HEK293 (cell line): Measurements from ENCODE around the gene CUEDC1.

Experiments
- BCL11A ChIP-seq: fragments of 450-650 bp; formaldehyde crosslinking; IDR thresholded peaks from 2 replicates; pipeline ENCODE4 v1.5.1; 2016; ENCODE audit warnings: low read depth, missing biosample characterization, missing genetic modification characterization
- EGR2 ChIP-seq: fragments of 450-650 bp; formaldehyde crosslinking; IDR thresholded peaks from 2 replicates; pipeline ENCODE4 v1.5.1; 2016; ENCODE audit warnings: low read depth, missing biosample characterization, missing genetic modification characterization
- KLF10 ChIP-seq: fragments of 450-650 bp; IDR thresholded peaks from 2 replicates; pipeline ENCODE4 v1.5.1; 2018; ENCODE audit warnings: missing biosample characterization, mild to moderate bottlenecking, missing genetic modification characterization
- KLF16 ChIP-seq: fragments of 450-650 bp; formaldehyde crosslinking; IDR thresholded peaks from 2 replicates; pipeline ENCODE4 v1.5.1; 2017; ENCODE audit warnings: missing biosample characterization, missing genetic modification characterization
- MZF1 ChIP-seq: fragments of 450-650 bp; formaldehyde crosslinking; IDR thresholded peaks from 2 replicates; pipeline ENCODE4 v1.5.1; 2017; ENCODE audit warnings: missing biosample characterization, missing genetic modification characterization, borderline replicate concordance
- REST ChIP-seq: fragments of 450-650 bp; formaldehyde crosslinking; IDR thresholded peaks from 2 replicates; pipeline ENCODE4 v1.5.1; 2016; ENCODE audit warnings: missing biosample characterization, missing genetic modification characterization
- SP2 ChIP-seq: fragments of 450-650 bp; formaldehyde crosslinking; IDR thresholded peaks from 2 replicates; pipeline ENCODE4 v1.5.1; 2016; ENCODE audit warnings: missing biosample characterization, missing genetic modification characterization
- SP3 ChIP-seq: fragments of 450-650 bp; formaldehyde crosslinking; IDR thresholded peaks from 2 replicates; pipeline ENCODE4 v1.5.1; 2016; ENCODE audit warnings: missing biosample characterization, missing genetic modification characterization
- ZBTB48 ChIP-seq: fragments of 450-650 bp; formaldehyde crosslinking; IDR thresholded peaks from 2 replicates; pipeline ENCODE4 v1.5.1; 2016; ENCODE audit warnings: missing biosample characterization, missing genetic modification characterization
- ZBTB6 ChIP-seq: fragments of 450-650 bp; formaldehyde crosslinking; IDR thresholded peaks from 2 replicates; pipeline ENCODE4 v1.5.1; 2017; ENCODE audit warnings: missing biosample characterization, missing genetic modification characterization
- ZFP69B ChIP-seq: fragments of 450-650 bp; formaldehyde crosslinking; IDR thresholded peaks from 2 replicates; pipeline ENCODE4 v1.5.1; 2016; ENCODE audit warnings: missing biosample characterization, missing genetic modification characterization
- ZNF121 ChIP-seq: fragments of 450-650 bp; formaldehyde crosslinking; IDR thresholded peaks from 2 replicates; pipeline ENCODE4 v1.5.1; 2016; ENCODE audit warnings: missing biosample characterization, missing genetic modification characterization
- ZNF146 ChIP-seq: fragments of 450-650 bp; formaldehyde crosslinking; IDR thresholded peaks from 2 replicates; pipeline ENCODE4 v1.5.1; 2016; ENCODE audit warnings: missing biosample characterization, missing genetic modification characterization
- ZNF18 ChIP-seq: fragments of 450-650 bp; formaldehyde crosslinking; IDR thresholded peaks from 2 replicates; pipeline ENCODE4 v1.5.1; 2016; ENCODE audit warnings: missing biosample characterization, missing genetic modification characterization
- ZNF24 ChIP-seq: fragments of 450-650 bp; formaldehyde crosslinking; IDR thresholded peaks from 2 replicates; pipeline ENCODE4 v1.5.1; 2016; ENCODE audit warnings: missing biosample characterization, missing genetic modification characterization
- ZNF324 ChIP-seq: fragments of 450-650 bp; formaldehyde crosslinking; IDR thresholded peaks from 2 replicates; pipeline ENCODE4 v1.5.1; 2016; ENCODE audit warnings: missing biosample characterization, missing genetic modification characterization
- ZNF335 ChIP-seq: fragments of 450-650 bp; formaldehyde crosslinking; conservative IDR thresholded peaks from 2 replicates; pipeline ENCODE4 v1.5.1; 2016; ENCODE audit warnings: missing biosample characterization, missing genetic modification characterization
- ZNF560 ChIP-seq: fragments of 450-650 bp; formaldehyde crosslinking; IDR thresholded peaks from 2 replicates; pipeline ENCODE4 v1.5.1; 2017; ENCODE audit warnings: missing biosample characterization, missing genetic modification characterization, borderline replicate concordance
- ZNF561 ChIP-seq: fragments of 450-650 bp; IDR thresholded peaks from 2 replicates; pipeline ENCODE4 v1.5.1; 2018; ENCODE audit warnings: missing biosample characterization, missing genetic modification characterization, borderline replicate concordance
- ZNF600 ChIP-seq: fragments of 450-650 bp; formaldehyde crosslinking; IDR thresholded peaks from 2 replicates; pipeline ENCODE4 v1.5.1; 2016; ENCODE audit warnings: missing biosample characterization, missing genetic modification characterization
- ZNF639 ChIP-seq: fragments of 450-650 bp; formaldehyde crosslinking; IDR thresholded peaks from 2 replicates; pipeline ENCODE4 v1.5.1; 2016; ENCODE audit warnings: missing biosample characterization, missing genetic modification characterization
- ZNF660 ChIP-seq: fragments of 450-650 bp; IDR thresholded peaks from 2 replicates; pipeline ENCODE4 v1.5.1; 2018; ENCODE audit warnings: missing biosample characterization, mild to moderate bottlenecking, missing genetic modification characterization
- ZNF664 ChIP-seq: fragments of 450-650 bp; formaldehyde crosslinking; IDR thresholded peaks from 2 replicates; pipeline ENCODE4 v1.5.1; 2016; ENCODE audit warnings: missing biosample characterization, missing genetic modification characterization
- ZNF692 ChIP-seq: fragments of 450-650 bp; formaldehyde crosslinking; IDR thresholded peaks from 2 replicates; pipeline ENCODE4 v1.5.1; 2016; ENCODE audit warnings: missing biosample characterization, missing genetic modification characterization
- ZNF76 ChIP-seq: fragments of 450-650 bp; formaldehyde crosslinking; IDR thresholded peaks from 2 replicates; pipeline ENCODE4; 2016; ENCODE audit warnings: low read depth, missing biosample characterization, missing genetic modification characterization, borderline replicate concordance
- ZNF792 ChIP-seq: fragments of 450-650 bp; formaldehyde crosslinking; IDR thresholded peaks from 2 replicates; pipeline ENCODE4 v1.5.1; 2016; ENCODE audit warnings: missing biosample characterization, missing genetic modification characterization
- ZSCAN4 ChIP-seq: fragments of 450-650 bp; formaldehyde crosslinking; IDR thresholded peaks from 2 replicates; pipeline ENCODE4 v1.5.1; 2017; ENCODE audit warnings: missing biosample characterization, missing genetic modification characterization
- ZSCAN5A ChIP-seq: fragments of 450-650 bp; formaldehyde crosslinking; IDR thresholded peaks from 2 replicates; pipeline ENCODE4 v1.5.1; 2016; ENCODE audit warnings: missing biosample characterization, missing genetic modification characterization

The CUEDC1 gene

GRCh38 chr17:57987581-57988300, 32.5 kb upstream of the CUEDC1 start, which contains the start of gene VEZF1 (continued):
- TF ChIP-seq ZNF660 (tag by site-specific recombination): 0 out of 2 replicates have a peak, but pooled peaks have one; percentile 37
- peak; percentile 66; the same call in 1 of the 2 replicates for TF ChIP-seq ZSCAN5A
- TF ChIP-seq ZSCAN4 (tag by site-specific recombination): peak; percentile 97
- TF ChIP-seq ZNF639 (tag by site-specific recombination): peak; percentile 59; the same call in 1 of the 2 replicates
- TF ChIP-seq ZNF24 (tag by site-specific recombination): peak; percentile 58; the same call in 1 of the 2 replicates
- TF ChIP-seq SP3 (tag by site-specific recombination): peak; percentile 67
- TF ChIP-seq ZFP69B (tag by site-specific recombination): no peak; the same call in 1 of the 2 replicates
- TF ChIP-seq REST (tag by site-specific recombination): peak; percentile 73
- TF ChIP-seq EGR2 (tag by site-specific recombination): peak; percentile 57
- TF ChIP-seq KLF16 (tag by site-specific recombination): peak; percentile 84
- peak; percentile 57 for TF ChIP-seq ZNF76 (tag by site-specific recombination)
- TF ChIP-seq ZNF18 (tag by site-specific recombination): 0 out of 2 replicates have a peak, but pooled peaks have one; percentile 25
- TF ChIP-seq ZNF324 (tag by site-specific recombination): no peak; the same call in 1 of the 2 replicates
- TF ChIP-seq SP2 (tag by site-specific recombination): peak; percentile 65
- TF ChIP-seq ZNF335 (tag by site-specific recombination): peak; percentile 25
- TF ChIP-seq BCL11A: peak; percentile 90; the same call in 1 of the 2 replicates
- TF ChIP-seq ZNF561 (tag by site-specific recombination): peak; percentile 78; the same call in 1 of the 2 replicates
- TF ChIP-seq ZNF692: peak; percentile 76
- peak; percentile 20 for TF ChIP-seq KLF10
- 0 out of 2 replicates have a peak, but pooled peaks have one; percentile 8 for TF ChIP-seq ZNF664 (tag by site-specific recombination)
- peak; percentile 93; the same call in 1 of the 2 replicates for TF ChIP-seq MZF1 (tag by site-specific recombination)
- peak; percentile 70 for TF ChIP-seq ZNF600 (tag by site-specific recombination)
- no peak for TF ChIP-seq ZBTB6
- TF ChIP-seq ZNF560: no peak
- no peak for TF ChIP-seq ZNF121 (tag by site-specific recombination)
- TF ChIP-seq ZBTB48 (tag by site-specific recombination): peak; percentile 78
- 0 out of 2 replicates have a peak, but pooled peaks have one; percentile 68 for TF ChIP-seq ZNF792
- peak; percentile 54 for TF ChIP-seq ZNF146 (tag by site-specific recombination)
